ENCODE results near the gene KAT2B.

The KAT2B gene

DNA sequence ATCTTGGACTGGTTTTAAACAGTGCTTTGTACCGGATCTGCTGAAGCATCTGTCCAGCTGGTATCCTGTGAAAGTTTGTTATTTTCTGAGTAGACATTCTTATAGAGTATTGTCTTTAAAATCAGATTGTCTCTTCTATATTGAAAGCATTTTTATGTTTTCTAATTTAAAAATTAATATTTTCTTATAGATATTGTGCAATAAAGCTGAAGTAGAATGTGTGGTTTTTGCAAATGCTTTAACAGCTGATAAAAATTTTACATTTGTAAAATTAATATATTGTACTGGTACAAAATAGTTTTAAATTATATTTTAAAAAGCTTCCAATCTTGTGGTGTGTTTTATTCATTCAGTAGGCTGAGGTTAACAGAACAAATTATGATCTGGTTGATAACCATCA is 113.8 kb downstream of the KAT2B start:
- DNase-seq = no peak

DNA sequence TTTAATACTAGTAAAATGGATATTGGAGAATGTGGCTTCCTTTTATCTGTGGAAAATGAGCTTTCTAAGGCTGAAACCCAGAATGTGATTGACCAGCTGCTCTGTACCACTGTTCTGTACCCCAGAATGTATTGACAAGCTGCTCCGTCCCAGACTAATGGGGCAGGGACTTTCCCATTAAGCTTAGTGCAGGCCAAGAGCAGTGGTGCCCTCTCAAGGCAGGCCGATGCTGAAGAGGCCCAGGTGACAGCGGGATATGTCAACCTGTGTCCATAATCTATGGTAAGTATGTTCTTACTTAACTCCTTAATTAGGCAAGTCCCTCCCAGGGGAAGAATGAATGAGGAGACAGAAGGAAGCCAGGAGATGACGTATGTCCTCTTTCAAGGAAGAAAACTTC is 114.7 kb downstream of the KAT2B start:
- peak in 1 of 2 experiments; percentile 51 for DNase-seq

DNA sequence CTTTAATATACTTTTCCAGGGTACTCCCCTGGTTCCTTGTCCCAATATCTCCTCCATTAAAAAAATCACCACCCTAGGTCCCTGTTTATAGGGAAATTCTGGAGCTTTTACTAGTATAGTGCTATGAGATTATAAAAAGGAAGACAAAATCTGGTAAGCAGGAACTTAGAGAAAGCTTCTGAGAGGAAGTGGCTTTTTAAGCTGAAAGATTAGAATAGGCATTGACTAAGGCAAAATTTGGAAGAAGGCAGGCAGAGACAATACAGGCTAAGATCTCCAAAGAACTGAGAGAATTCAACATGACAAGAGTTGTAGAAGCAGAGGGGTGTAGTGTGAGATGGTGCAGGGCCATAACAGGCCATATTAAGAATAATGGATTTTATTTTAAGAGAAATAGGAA is 120.0 kb downstream of the KAT2B start:
- DNase-seq = no peak

- DNase-seq = no peak
These were observed 121.5 kb downstream of the KAT2B start for GRCh38 chr3:20161714-20162113.

DNA sequence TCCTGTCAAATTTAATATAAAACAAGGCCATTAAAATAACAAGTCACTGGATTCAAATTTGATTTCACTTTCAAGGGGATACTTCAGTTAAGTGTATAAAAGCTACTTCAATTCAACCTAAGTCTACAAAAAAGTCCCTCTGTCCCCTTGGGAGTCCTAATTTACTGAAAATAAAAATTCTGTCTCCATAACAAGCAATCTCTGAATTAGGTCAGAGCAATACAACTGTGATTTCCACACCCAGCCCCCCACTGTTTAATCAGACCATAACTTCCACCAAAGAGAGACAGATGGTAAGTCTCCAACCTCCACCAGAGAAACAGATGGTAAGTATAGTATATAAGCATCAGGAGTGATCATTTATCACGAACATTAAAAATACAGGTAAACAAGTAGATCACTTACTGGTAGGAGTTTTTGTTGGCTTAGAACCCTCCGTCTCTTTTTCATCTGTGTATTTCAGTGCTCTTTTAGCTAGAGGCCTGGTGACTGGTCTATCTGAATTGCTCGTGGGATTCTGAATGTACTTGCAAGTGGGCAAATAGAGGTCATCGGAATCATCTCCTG is 133.7 kb downstream of the KAT2B start:
- DNase-seq = peak; percentile 90 to 96

DNA sequence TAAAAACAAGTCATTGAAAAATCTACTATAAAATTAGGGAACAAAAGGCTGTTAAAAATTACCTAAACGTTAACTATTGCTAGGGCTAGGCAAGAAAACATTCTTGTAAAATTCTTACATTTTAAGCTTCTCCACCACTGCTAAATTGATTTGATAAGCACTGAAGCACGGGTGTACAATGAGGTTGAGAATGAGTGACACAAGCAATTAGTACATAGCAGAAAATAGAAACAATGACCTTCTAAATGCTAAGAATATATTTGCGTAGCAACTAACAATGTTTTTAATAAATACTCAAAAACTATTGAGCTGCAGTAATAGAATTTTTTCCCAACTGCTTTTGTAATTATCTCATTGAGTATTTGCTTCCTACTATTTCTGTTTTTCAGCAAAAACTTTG is 141.0 kb downstream of the KAT2B start:
- no peak for DNase-seq

- DNase-seq = no peak
These were observed 142.0 kb downstream of the KAT2B start for GRCh38 chr3:20182206-20182605.

- DNase-seq = peak in 1 of 2 experiments; percentile 16
These were observed 145.1 kb downstream of the KAT2B start for GRCh38 chr3:20185331-20185678.

- DNase-seq = peak; percentile 96
These were observed 145.7 kb downstream of the KAT2B start, which contains the start of gene SGO1 for GRCh38 chr3:20185679-20186599. TSS of gene SGO1 (minus strand) at chr3:20186206. CDS start at chr3:20184027, 2,179 bp downstream.

DNA sequence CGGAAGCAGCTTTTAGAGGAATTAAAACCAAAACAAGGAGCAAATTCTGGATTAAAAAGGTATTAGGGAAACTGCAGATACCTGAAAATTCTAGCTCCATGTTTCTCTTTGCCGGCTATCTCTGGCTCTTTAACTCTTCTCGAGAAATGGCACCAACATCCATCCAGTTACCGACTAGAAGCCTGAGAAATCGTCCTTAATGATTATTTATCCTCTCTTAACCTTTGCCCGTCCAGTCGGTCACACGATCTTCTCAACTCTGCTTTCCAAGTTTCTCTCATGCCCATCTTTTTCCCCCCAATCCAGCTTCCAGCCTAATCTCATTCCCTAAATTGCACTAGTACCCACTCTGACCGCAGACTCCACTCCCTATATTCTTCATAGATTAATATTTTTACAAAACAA is 146.4 kb downstream of the KAT2B start:
- peak in 1 of 2 experiments; percentile 19 for DNase-seq

GRCh38 chr3:20190991-20191390 is 150.7 kb downstream of the KAT2B start:
- DNase-seq = peak; percentile 27 to 72

- no peak for DNase-seq
These were observed 154.7 kb downstream of the KAT2B start for GRCh38 chr3:20194793-20195460.

GRCh38 chr3:20197775-20198174 is 157.5 kb downstream of the KAT2B start:
- no peak for DNase-seq

GRCh38 chr3:20201143-20201542 is 160.9 kb downstream of the KAT2B start:
- DNase-seq = no peak
